SK-N-SH (cell line): ENCODE data around the gene AWAT1. TPM values are rescaled to one million over a fixed set of nuclear protein-coding genes. Genes with fewer than 3 reads are reported as not detected.

ENCODE experiments used
- CTCF ChIA-PET: fragments of 300-600, 350-600 bp; formaldehyde crosslinking; extraction: SDS; loops from one replicate; lab custom pipeline; 2021; lab: Yijun Ruan, JAX
- POLR2A ChIA-PET: fragments of 350-600 bp; sonication (Branson Sonifier 250); formaldehyde crosslinking; extraction: SDS; loops from one replicate; lab custom pipeline; 2020; ENCODE audit warnings: antibody characterized with exemption, inconsistent platforms; lab: Yijun Ruan, JAX
- DNase-seq: peaks from one replicate; pipeline ENCODE4 v3.0.0; 2012
- H2AFZ ChIP-seq: fragments of 200-600 bp; sonication (generic); 2 replicates; pipeline ENCODE4 v1.8.1; 2016; ENCODE audit warnings: antibody characterized with exemption, mild to moderate bottlenecking, low read depth
- H3F3A ChIP-seq: fragments of 200-600 bp; sonication (generic); replicated peaks from 2 replicates; pipeline ENCODE3; 2016; ENCODE audit warnings: antibody characterized with exemption, mild to moderate bottlenecking; ENCODE audit not compliant: insufficient read depth
- H3K27ac ChIP-seq, 2 experiments: fragments of 200-500 bp in 1 of 2; fragments of 200-600 bp in 1 of 2; sonication (Bioruptor generic) in 1 of 2; sonication (generic), shearing (Covaris generic) in 1 of 2; 2 replicates each; pipeline versions ENCODE4 v1.5.1 to v1.6.1; 2014 to 2016; ENCODE audit warnings: low read depth in 2 of 2, inconsistent platforms in 1 of 2, low read length in 1 of 2, mild to moderate bottlenecking in 1 of 2, mixed read lengths in 1 of 2
- H3K27me3 ChIP-seq: fragments of 200-600 bp; sonication (generic), shearing (Covaris generic); 2 replicates; pipeline ENCODE4 v1.6.1; 2016; ENCODE audit warnings: mixed run types; ENCODE audit not compliant: insufficient read depth
- H3K36me3 ChIP-seq, 2 experiments: fragments of 200-500 bp in 1 of 2; fragments of 200-600 bp in 1 of 2; sonication (Bioruptor generic) in 1 of 2; sonication (generic) in 1 of 2; replicated peaks in 1 of 2; 2 replicates each; pipeline versions ENCODE3 to v1.5.1; 2014 to 2016; ENCODE audit warnings: low read length in 1 of 2, mild to moderate bottlenecking in 1 of 2; ENCODE audit not compliant: insufficient read depth in 2 of 2, control insufficient read depth in 1 of 2
- H3K4me1 ChIP-seq, 2 experiments: fragments of 200-500 bp in 1 of 2; fragments of 200-600 bp in 1 of 2; sonication (Bioruptor generic) in 1 of 2; sonication (generic), shearing (Covaris generic) in 1 of 2; 2 replicates each; pipeline versions ENCODE4 v1.5.1 to v1.6.1; 2014 to 2016; ENCODE audit warnings: low read depth in 1 of 2, low read length in 1 of 2, mixed run types in 1 of 2; ENCODE audit not compliant: insufficient read depth in 2 of 2, control insufficient read depth in 1 of 2
- H3K4me2 ChIP-seq: fragments of 200-600 bp; sonication (generic), shearing (Covaris generic); 2 replicates; pipeline ENCODE4 v1.6.1; 2017; ENCODE audit warnings: mixed run types
- H3K4me3 ChIP-seq, 2 experiments: fragments of 200-500 bp in 1 of 2; fragments of 200-600 bp in 1 of 2; sonication (Bioruptor generic) in 1 of 2; sonication (generic), shearing (Covaris generic) in 1 of 2; 2 replicates each; pipeline versions ENCODE4 v1.5.1 to v1.8.1; 2014 to 2016; ENCODE audit warnings: low read depth in 2 of 2, inconsistent platforms in 1 of 2, low read length in 1 of 2, mild to moderate bottlenecking in 1 of 2, mixed read lengths in 1 of 2, moderate library complexity in 1 of 2
- H3K79me2 ChIP-seq: fragments of 200-600 bp; sonication (generic); 2 replicates; pipeline ENCODE4 v1.8.1; 2017; ENCODE audit warnings: mild to moderate bottlenecking; ENCODE audit not compliant: insufficient read depth
- H3K9ac ChIP-seq: fragments of 200-600 bp; sonication (generic); 2 replicates; pipeline ENCODE4 v1.6.1; 2017; ENCODE audit warnings: mixed run types
- H3K9me2 ChIP-seq: fragments of 200-600 bp; sonication (generic); 2 replicates; pipeline ENCODE4 v1.6.1; 2017; ENCODE audit warnings: mixed run types
- H3K9me3 ChIP-seq: fragments of 200-600 bp; sonication (generic); 2 replicates; pipeline ENCODE4 v1.6.1; 2017; ENCODE audit warnings: mixed run types, mild to moderate bottlenecking, moderate library complexity
- H4K20me1 ChIP-seq: fragments of 200-600 bp; sonication (generic); 2 replicates; pipeline ENCODE4 v1.6.1; 2017; ENCODE audit warnings: mild to moderate bottlenecking, mixed run types; ENCODE audit not compliant: insufficient read depth
- CHD2 ChIP-seq: fragments of 150-350 bp; IDR thresholded peaks from 2 replicates; pipeline ENCODE4 v1.6.1; 2018; ENCODE audit warnings: low read length; ENCODE audit not compliant: partially characterized antibody
- ELF1 ChIP-seq: IDR thresholded peaks from 2 replicates; pipeline ENCODE4 v1.4.0; 2012
- EZH2phosphoT487 ChIP-seq: fragments of 200-600 bp; sonication (generic); IDR thresholded peaks from 2 replicates; pipeline ENCODE4 v1.6.1; 2017; ENCODE audit warnings: low read depth, mixed run types, mild to moderate bottlenecking, antibody characterized with exemption, moderate library complexity, borderline replicate concordance
- FOSL2 ChIP-seq: IDR thresholded peaks from 2 replicates; pipeline ENCODE4 v1.4.0; 2012; ENCODE audit warnings: low read depth, mild to moderate bottlenecking, moderate library complexity, borderline replicate concordance
- GABPA ChIP-seq: IDR thresholded peaks from 2 replicates; pipeline ENCODE4 v1.4.0; 2012; ENCODE audit warnings: low read depth, mild to moderate bottlenecking
- IRF3 ChIP-seq: fragments of 150-350 bp; IDR thresholded peaks from 2 replicates; pipeline ENCODE4 v1.6.1; 2016; ENCODE audit warnings: mild to moderate bottlenecking, low read depth, low read length
- MAX ChIP-seq: IDR thresholded peaks from 2 replicates; pipeline ENCODE4 v1.4.0; 2012; ENCODE audit warnings: low read depth
- MEF2A ChIP-seq: IDR thresholded peaks from 2 replicates; pipeline ENCODE4 v1.4.0; 2012; ENCODE audit warnings: low read depth, borderline replicate concordance
- NFIC ChIP-seq: IDR thresholded peaks from 2 replicates; pipeline ENCODE4 v1.4.0; 2012; ENCODE audit warnings: borderline replicate concordance
- NRF1 ChIP-seq: IDR thresholded peaks from 2 replicates; pipeline ENCODE4 v1.6.1; 2012; ENCODE audit warnings: low read depth, mild to moderate bottlenecking, low read length
- PBX3 ChIP-seq: IDR thresholded peaks from 2 replicates; pipeline ENCODE4; 2012
- POLR2AphosphoS5 ChIP-seq: IDR thresholded peaks from 2 replicates; pipeline ENCODE4 v1.6.1; 2012; ENCODE audit warnings: low read depth, low read length
- RCOR1 ChIP-seq: fragments of 150-350 bp; IDR thresholded peaks from 2 replicates; pipeline ENCODE4 v1.6.1; 2017; ENCODE audit warnings: antibody characterized with exemption, low read length
- RFX5 ChIP-seq: IDR thresholded peaks from 2 replicates; pipeline ENCODE4 v1.6.1; 2012; ENCODE audit warnings: mild to moderate bottlenecking, improper control_type of control experiment, low read length
- RXRA ChIP-seq: IDR thresholded peaks from 2 replicates; pipeline ENCODE4 v1.4.0; 2012; ENCODE audit warnings: low read depth, mild to moderate bottlenecking, borderline replicate concordance
- SMC3 ChIP-seq: IDR thresholded peaks from 2 replicates; pipeline ENCODE4 v1.6.1; 2012; ENCODE audit warnings: low read depth, low read length, improper control_type of control experiment
- TCF12 ChIP-seq: IDR thresholded peaks from 2 replicates; pipeline ENCODE4 v1.4.0; 2012
- YY1 ChIP-seq: IDR thresholded peaks from 2 replicates; pipeline ENCODE4 v1.4.0; 2012; ENCODE audit warnings: low read depth, mild to moderate bottlenecking
- ZBTB33 ChIP-seq: IDR thresholded peaks from 2 replicates; pipeline ENCODE4 v1.4.0; 2012; ENCODE audit warnings: low read depth, borderline replicate concordance
- WGBS: methylation state at CpG from one replicate; pipeline ENCODE4 v1.1.6; 2017; ENCODE audit warnings: low lambda C conversion rate; 5-methylcytosine and 5-hydroxymethylcytosine counted together
- polyA plus RNA-seq, 3 experiments: library from polyadenylated mRNA; depleted of rRNA; stranded (reverse); fragments of >200 nt; gene quantifications; 2 replicates each; pipeline ENCODE4 v1.2.3, GENCODE V29; 2012

The AWAT1 gene
- polyA plus RNA-seq (2012; rRNA removed): not detected in 2 replicates
- 0.03 TPM in 1 of 2 replicates, not detected in the other for polyA plus RNA-seq (2012; cell fraction: cytosol; rRNA removed)
- polyA plus RNA-seq (2012; cell fraction: nucleus; rRNA removed): not detected in 2 replicates

- no peak within 1 kb of the TSS for H3K9ac ChIP-seq
- peaks cover 19% of the 10 kb centered on the region; the same call in 1 of the 2 replicates for H3K27me3 ChIP-seq
- H3K27ac ChIP-seq: no peak within 1 kb of the TSS
- no peak for TF ChIP-seq TCF12
- no peak for TF ChIP-seq MAX
- no peak for TF ChIP-seq FOSL2
- no peak for TF ChIP-seq ZBTB33
- no peak for TF ChIP-seq YY1
- no peak within 1 kb of the TSS for H2AFZ ChIP-seq
- no peaks in the 10 kb centered on the region for H3K9me3 ChIP-seq
- H3K79me2 ChIP-seq: no peaks in the 10 kb centered on the region
- H3K4me2 ChIP-seq: no peak within 1 kb of the TSS
- CTCF ChIA-PET: no interaction called here
- no peak for DNase-seq
- no peaks in the 10 kb centered on the region for H3K36me3 ChIP-seq
- no peak within 1 kb of the TSS for H3K4me3 ChIP-seq
- POLR2A ChIA-PET: no interaction called here
- H4K20me1 ChIP-seq: no peaks in the 10 kb centered on the region
- no peaks in the 10 kb centered on the region for H3F3A ChIP-seq
- WGBS: 15% methylated on average over 3 of the region's 3 CpGs
- H3K4me1 ChIP-seq: no peaks in the 10 kb centered on the region
- no peaks in the 10 kb centered on the region for H3K9me2 ChIP-seq
Observed at GRCh38 chrX:70234355-70234754, at the start of gene AWAT1. AWAT1 (plus strand) TSS chrX:70234655; CDS start chrX:70234696, 41 bp downstream.

DNA sequence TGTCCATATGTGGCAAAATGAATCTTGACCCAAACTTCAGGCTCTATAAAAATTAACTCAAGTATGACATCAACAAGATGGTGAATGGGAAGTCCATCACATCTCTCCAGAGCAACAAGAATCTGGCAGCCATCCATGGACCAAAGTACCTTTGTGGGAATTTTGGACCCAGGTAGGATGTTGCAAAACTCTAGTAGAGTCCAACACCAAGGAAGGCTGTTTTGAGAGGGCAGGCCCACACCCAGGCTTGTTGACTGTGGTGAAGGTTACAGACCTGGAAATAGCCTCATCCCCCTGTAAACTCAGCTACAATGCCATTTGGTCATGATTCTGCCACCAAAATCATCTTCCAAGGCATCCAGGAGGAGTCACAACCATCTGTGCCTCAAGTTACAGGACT, 44.2 kb upstream of the AWAT1 start:
- POLR2A ChIA-PET: no interaction called here
- CTCF ChIA-PET: no interaction called here
- Histone ChIP-seq H4K20me1 (no peaks in the 10 kb centered on the region), H3K9ac (no peak overlapping the region), H3F3A (no peaks in the 10 kb centered on the region), H2AFZ (no peak overlapping the region), H3K27me3 (0 out of 2 replicates have a peak, but pooled peaks cover 5% of the 10 kb centered on the region), H3K9me3 (no peaks in the 10 kb centered on the region), H3K4me2 (no peak overlapping the region), H3K27ac (no peak overlapping the region)
- TF ChIP-seq RXRA (no peak), PBX3 (no peak), CHD2 (no peak), NFIC (no peak), RFX5 (no peak), MEF2A (no peak), IRF3 (no peak), RCOR1 (no peak), SMC3 (no peak), MAX (no peak), ELF1 (no peak), GABPA (no peak), NRF1 (no peak), EZH2phosphoT487 (no peak), POLR2AphosphoS5 (no peak), TCF12 (no peak)
- TF ChIP-seq, all 33 proteins: peak for 0
- no peak for DNase-seq
- no peaks in the 10 kb centered on the region for H3K9me2 ChIP-seq
- H3K79me2 ChIP-seq: no peaks in the 10 kb centered on the region
- no peaks in the 10 kb centered on the region for H3K36me3 ChIP-seq
- no peaks in the 10 kb centered on the region for H3K4me1 ChIP-seq
- H3K4me3 ChIP-seq: no peak overlapping the region
